ENCODE data around the gene FER. TPM values are rescaled to one million over a fixed set of nuclear protein-coding genes. Genes with fewer than 3 reads are reported as not detected.
"Not testable (repeated sequence)": the region's sequence is repeated elsewhere in the genome, so short reads cannot be mapped to it uniquely, and the experiment has no call there.

Gene FER
- total RNA-seq, 1 donor from 2014 or later, result 35.3 TPM

DNA sequence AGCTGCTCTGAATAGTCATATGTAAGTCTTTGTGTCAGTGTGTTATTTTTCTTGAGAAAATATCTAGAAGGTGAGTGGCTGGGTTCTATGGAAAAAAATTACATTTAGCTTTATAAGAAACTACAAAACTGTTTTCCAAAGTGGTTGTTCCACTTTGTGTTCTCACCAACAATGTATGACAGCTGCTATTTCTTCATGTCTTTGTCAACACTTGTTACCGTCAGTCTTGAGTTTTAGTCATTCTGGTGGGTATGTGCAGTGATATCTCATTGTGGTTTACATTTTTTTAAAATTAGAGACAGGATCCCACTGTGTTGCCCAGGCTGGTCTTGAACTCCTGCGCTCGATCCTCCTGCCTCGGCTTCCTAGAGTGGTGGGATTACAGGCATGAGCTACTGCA is 415.6 kb downstream of the FER start:
- Histone ChIP-seq H3K9me3 (no peaks in the 10 kb centered on the region), H3K4me1 (no peaks in the 10 kb centered on the region), H3K27ac (no peak overlapping the region), H3K27me3 (ENCODE audit: low read depth) (no peaks in the 10 kb centered on the region), H3K4me3 (no peak overlapping the region), H3K36me3 (no peaks in the 10 kb centered on the region)
- ATAC-seq (no peak), DNase-seq (no peak)
- TF ChIP-seq, protein P1, sequence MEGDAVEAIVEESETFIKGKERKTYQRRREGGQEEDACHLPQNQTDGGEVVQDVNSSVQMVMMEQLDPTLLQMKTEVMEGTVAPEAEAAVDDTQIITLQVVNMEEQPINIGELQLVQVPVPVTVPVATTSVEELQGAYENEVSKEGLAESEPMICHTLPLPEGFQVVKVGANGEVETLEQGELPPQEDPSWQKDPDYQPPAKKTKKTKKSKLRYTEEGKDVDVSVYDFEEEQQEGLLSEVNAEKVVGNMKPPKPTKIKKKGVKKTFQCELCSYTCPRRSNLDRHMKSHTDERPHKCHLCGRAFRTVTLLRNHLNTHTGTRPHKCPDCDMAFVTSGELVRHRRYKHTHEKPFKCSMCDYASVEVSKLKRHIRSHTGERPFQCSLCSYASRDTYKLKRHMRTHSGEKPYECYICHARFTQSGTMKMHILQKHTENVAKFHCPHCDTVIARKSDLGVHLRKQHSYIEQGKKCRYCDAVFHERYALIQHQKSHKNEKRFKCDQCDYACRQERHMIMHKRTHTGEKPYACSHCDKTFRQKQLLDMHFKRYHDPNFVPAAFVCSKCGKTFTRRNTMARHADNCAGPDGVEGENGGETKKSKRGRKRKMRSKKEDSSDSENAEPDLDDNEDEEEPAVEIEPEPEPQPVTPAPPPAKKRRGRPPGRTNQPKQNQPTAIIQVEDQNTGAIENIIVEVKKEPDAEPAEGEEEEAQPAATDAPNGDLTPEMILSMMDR (IDR thresholded peaks at IDR 0.05), result no peak
- intact Hi-C loops (cut with DNase I), result no loop called here

DNA sequence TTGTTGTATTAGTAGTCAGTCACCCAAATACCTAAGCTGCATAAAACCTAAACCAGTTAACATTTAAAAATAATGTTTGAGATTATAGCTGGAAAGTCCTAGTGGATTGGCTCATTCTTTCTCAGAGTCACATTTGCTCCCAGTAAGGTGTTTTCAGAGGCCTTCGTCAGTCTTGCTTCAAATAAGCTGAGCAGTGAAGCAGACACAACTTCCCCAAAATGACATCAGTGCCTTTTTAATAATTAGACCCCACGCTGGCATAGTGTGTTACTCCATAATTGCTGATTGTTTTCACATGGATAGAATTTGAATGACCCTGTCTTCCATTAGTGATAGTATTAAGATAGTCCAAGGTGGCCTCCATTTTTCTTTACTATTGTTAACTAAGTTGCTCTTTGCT is 416.3 kb downstream of the FER start:
- DNase-seq, result no peak
- TF ChIP-seq, protein P1 (IDR thresholded peaks at IDR 0.05), result no peak
- H3K27me3 ChIP-seq (ENCODE audit: low read depth), result no peaks in the 10 kb centered on the region
- H3K4me1 ChIP-seq, result no peaks in the 10 kb centered on the region
- no peaks in the 10 kb centered on the region for H3K36me3 ChIP-seq
- no peak for ATAC-seq
- H3K4me3 ChIP-seq, result no peak overlapping the region
- intact Hi-C loops (cut with DNase I), result no loop called here
- H3K9me3 ChIP-seq, result no peaks in the 10 kb centered on the region
- no peak overlapping the region for H3K27ac ChIP-seq

DNA sequence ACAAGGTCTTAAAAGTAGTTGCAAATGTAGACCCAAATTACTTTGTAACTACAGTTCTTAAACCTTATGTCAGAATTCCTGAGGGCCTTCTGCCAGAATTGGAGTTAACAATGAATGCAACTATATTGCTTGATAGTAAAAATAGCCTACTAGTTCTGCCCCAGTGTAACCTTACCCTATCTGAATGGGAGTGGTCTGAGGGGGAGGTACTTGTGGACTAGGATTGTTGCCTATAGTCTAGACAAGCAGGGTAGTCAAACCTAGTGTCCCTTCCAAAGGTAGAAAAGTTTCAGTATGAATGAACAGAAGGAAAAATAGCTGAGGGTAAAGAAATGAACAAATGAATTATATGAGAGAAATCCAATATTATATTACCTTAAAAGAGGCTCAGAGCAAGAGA is 419.9 kb downstream of the FER start:
- Histone ChIP-seq H3K36me3 (no peaks in the 10 kb centered on the region), H3K27ac (no peak overlapping the region), H3K9me3 (no peaks in the 10 kb centered on the region), H3K4me1 (no peaks in the 10 kb centered on the region), H3K27me3 (ENCODE audit: low read depth) (no peaks in the 10 kb centered on the region), H3K4me3 (no peak overlapping the region)
- intact Hi-C loops (cut with DNase I), result no loop called here
- ATAC-seq (no peak), DNase-seq (no peak)
- TF ChIP-seq, protein P1 (IDR thresholded peaks at IDR 0.05), result no peak

DNA sequence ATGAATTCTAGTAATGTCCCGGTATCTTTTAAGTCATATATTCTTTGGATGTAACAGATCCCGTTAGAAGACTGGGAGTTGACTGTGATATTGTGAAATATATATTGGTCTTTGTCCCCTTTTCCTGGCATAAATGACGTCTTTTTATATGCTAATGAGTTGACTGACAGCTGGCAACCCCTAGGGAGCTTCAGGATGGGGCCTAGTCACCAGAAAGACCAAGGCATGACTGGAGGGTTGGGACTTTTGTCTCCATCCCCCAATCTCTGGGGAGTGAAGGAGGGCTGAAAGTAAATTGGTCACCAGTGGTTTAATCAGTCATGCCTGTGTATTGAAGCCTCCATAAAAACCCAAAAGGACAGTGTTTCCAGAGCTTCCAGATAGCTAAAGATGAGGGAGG is 420.5 kb downstream of the FER start:
- TF ChIP-seq, protein P1 (IDR thresholded peaks at IDR 0.05), result no peak
- DNase-seq (no peak), ATAC-seq (no peak)
- H3K27me3 ChIP-seq (ENCODE audit: low read depth), result no peaks in the 10 kb centered on the region
- intact Hi-C loops (cut with DNase I), result no loop called here
- no peaks in the 10 kb centered on the region for H3K9me3 ChIP-seq
- no peak overlapping the region for H3K27ac ChIP-seq
- H3K4me3 ChIP-seq, result no peak overlapping the region
- H3K4me1 ChIP-seq, result no peaks in the 10 kb centered on the region
- H3K36me3 ChIP-seq, result no peaks in the 10 kb centered on the region

DNA sequence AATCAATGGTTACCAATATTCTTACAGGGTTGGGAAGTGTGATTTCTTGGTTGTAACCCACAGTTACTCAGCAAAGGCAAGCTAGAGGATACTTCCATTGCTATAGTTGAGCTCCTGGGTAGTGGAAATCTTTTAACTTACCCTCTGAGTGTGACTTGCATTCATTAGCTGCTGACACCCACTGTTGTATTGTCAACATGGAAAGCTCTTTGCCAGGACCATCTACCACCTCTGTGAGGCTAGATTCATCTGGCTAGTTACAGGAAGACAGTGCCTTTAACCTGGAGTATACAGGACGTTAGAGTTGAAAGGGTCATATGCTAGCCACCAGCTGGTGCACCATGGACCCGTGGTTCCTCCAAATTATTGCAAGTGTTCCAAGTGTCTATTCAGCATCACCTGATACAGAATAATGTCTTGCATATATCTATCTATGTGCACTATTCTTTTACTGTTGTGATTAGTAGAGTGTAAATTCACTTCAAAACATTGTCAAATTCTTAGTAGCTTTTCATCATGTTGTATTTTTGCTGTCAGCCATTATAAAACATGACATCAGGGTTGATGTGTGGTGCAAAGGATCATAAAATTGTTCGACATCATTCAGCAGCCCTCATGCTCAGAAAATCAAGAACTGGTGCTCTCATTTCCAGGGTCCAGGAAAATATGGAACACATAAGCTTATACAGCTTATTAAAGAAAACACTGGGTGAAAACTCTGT is 423.1 kb downstream of the FER start:
- ATAC-seq, result no peak
- Histone ChIP-seq H3K4me1 (no peaks in the 10 kb centered on the region), H3K27ac (no peak overlapping the region), H3K27me3 (ENCODE audit: low read depth) (no peaks in the 10 kb centered on the region), H3K9me3 (no peaks in the 10 kb centered on the region), H3K36me3 (no peaks in the 10 kb centered on the region), H3K4me3 (no peak overlapping the region)
- intact Hi-C loops (cut with DNase I), result no loop called here
- DNase-seq, result no peak
- TF ChIP-seq, protein P1 (IDR thresholded peaks at IDR 0.05), result no peak

DNA sequence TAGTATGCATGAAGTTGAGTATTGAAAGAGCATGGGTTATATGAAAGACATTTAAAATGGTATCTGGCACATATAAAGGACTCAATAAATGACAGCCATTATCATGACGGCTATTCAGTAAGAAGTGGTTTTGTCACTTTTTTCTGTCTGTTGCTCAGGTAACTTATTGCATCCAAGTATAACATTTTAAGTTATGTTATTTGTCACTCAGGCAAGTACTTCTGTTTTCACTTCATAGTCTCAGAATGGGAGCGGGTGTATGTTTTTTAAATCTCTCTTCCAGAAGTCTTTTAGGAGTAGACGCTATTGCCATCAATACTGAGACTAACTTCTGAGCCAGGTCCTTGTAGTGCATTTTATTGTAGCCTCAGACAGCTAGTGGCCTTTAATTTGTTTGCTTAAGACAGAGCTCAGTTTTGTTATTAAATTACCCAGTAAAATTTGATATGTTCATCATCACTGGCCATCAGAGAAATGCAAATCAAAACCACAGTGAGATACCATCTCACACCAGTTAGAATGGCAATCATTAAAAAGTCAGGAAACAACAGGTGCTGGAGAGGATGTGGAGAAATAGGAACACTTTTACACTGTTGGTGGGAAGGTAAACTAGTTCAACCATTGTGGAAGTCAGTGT is 423.9 kb downstream of the FER start:
- DNase-seq; H3K27ac ChIP-seq; ATAC-seq; H3K27me3 ChIP-seq (ENCODE audit: low read depth); H3K9me3 ChIP-seq; H3K4me3 ChIP-seq; H3K36me3 ChIP-seq; H3K4me1 ChIP-seq; intact Hi-C loops (cut with DNase I): not testable (repeated sequence)

All from lower lobe of right lung (tissue), 2 donors.